Peyer's patch (tissue), 4 donors: ENCODE results near the gene SPHK2.

Experiments
- CTCF ChIP-seq, 6 experiments: fragments of 450-650 bp in 4 of 6; fragments of 200-600 bp in 2 of 6; sonication (generic) in 1 of 6; IDR thresholded peaks; one replicate each; pipeline ENCODE4 v1.5.1; 2017 to 2019; ENCODE audit warnings: antibody characterized with exemption in 6 of 6, mild to moderate bottlenecking in 3 of 6, moderate library complexity in 1 of 6
- POLR2A ChIP-seq, 2 donors: fragments of 450-650 bp; IDR thresholded peaks; one replicate each; pipeline ENCODE4 v1.5.1; 2017; ENCODE audit warnings: antibody characterized with exemption in 2 of 2, mild to moderate bottlenecking in 2 of 2, moderate library complexity in 2 of 2

GRCh38 chr19:48660852-48661710 lies 41.8 kb downstream of the SPHK2 start:
- TF ChIP-seq CTCF (IDR thresholded peaks at IDR 0.05) (no peak), POLR2A (IDR thresholded peaks at IDR 0.05) (no peak)
